ENCODE measurements around the gene ALG9. TPM values are rescaled to one million over a fixed set of nuclear protein-coding genes. Genes with fewer than 3 reads are reported as not detected.
A peak's percentile ranks its signal among the peaks of the same experiment; 100 is the strongest.

Gene ALG9
- total and polyA plus RNA-seq, 10 donors = 9.0 to 57.5 (median 27.0) TPM

GRCh38 chr11:111807076-111807475 is 64.3 kb downstream of the ALG9 start:
- Histone ChIP-seq H3K27me3 (replicated peaks in 1 of 7) (no peaks in the 10 kb centered on the region), H3K36me3 (peaks cover 0 to 86% (median 30%) of the 10 kb centered on the region in 6 donors), H3K4me3 (no peak overlapping the region), H3K9me3 (no peaks in the 10 kb centered on the region), H3K27ac (no peak overlapping the region), H3K4me1 (no peaks in the 10 kb centered on the region)
- WGBS, 5 donors = 89 to 100% (median 100%) methylated on average over 1 of the region's 1 CpG
- intact Hi-C loops (cut with DNase I; ENCODE audit: low total_unique reads) = no loop called here
- TF ChIP-seq POLR2AphosphoS5 (IDR thresholded peaks at IDR 0.05) = no peak
- no peak for TF ChIP-seq CTCF (IDR thresholded peaks at IDR 0.05 in 8 of 11, conservative IDR thresholded peaks at IDR 0.05 in 3 of 11)
- DNase-seq = no peak

DNA sequence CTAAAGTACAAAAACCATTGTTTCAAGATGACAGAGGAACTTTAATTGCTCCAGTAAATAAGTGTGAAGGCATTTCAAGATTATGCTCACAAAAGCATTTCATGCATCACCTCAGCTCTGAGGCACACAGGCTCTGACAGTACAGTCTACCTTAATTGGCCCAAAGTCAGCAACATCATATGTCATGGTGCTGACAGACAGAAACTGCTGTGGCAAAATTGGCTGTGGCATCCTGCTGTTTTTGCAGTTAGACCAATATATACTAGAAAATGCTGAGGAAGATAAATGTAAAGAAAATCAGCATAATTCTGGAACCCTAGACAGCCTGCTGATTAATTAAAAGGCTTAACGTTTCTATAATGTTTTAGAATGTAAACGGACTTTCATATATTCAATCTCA is 70.2 kb downstream of the ALG9 start:
- Histone ChIP-seq H3K4me3 (no peak overlapping the region), H3K9me3 (peaks cover 0 to 21% (median 15%) of the 10 kb centered on the region in 8 donors), H3K27ac (no peak overlapping the region), H3K36me3 (peaks cover 0 to 95% (median 21%) of the 10 kb centered on the region in 6 donors), H3K4me1 (peaks cover 0 to 7% (median 0%) of the 10 kb centered on the region in 6 donors), H3K27me3 (replicated peaks in 1 of 7) (no peaks in the 10 kb centered on the region)
- TF ChIP-seq POLR2A (IDR thresholded peaks at IDR 0.05) = no peak
- no peak for TF ChIP-seq CTCF (IDR thresholded peaks at IDR 0.05 in 8 of 11, conservative IDR thresholded peaks at IDR 0.05 in 3 of 11)
- no peak for TF ChIP-seq POLR2AphosphoS5 (IDR thresholded peaks at IDR 0.05)
- DNase-seq = no peak
- WGBS, 5 donors = 88 to 96% (median 88%) methylated on average over 2 of the region's 2 CpGs
- intact Hi-C loops (cut with DNase I; ENCODE audit: low total_unique reads) = no loop called here

DNA sequence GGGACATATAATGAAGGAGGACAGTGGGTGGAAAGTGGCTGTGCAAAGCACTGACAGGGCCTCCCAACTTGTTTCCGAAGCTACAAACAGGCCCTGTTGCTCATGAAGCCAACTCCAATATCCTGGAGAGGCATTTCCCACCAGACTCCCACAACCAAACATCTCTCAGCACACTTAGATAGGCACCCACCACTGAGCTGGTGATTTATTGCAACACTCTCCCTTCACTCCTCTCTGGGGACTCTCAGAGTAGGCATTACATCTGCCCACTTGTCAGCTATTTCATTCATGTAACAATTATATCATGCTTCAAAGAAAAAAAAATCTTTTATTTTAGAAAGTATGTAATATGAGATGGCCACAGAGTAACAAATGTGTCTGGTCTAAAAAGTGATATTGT is 73.1 kb downstream of the ALG9 start:
- Histone ChIP-seq H3K4me3 (no peak overlapping the region), H3K36me3 (peaks cover 0 to 80% (median 9%) of the 10 kb centered on the region in 6 donors), H3K27ac (no peak overlapping the region), H3K4me1 (peaks cover 0 to 7% (median 0%) of the 10 kb centered on the region in 6 donors), H3K27me3 (replicated peaks in 1 of 7) (no peaks in the 10 kb centered on the region), H3K9me3 (peaks cover 0 to 21% (median 15%) of the 10 kb centered on the region in 8 donors)
- DNase-seq = no peak
- intact Hi-C loops (cut with DNase I; ENCODE audit: low total_unique reads) = no loop called here
- 91 to 100% (median 94%) methylated on average over 1 of the region's 1 CpG for WGBS, 5 donors
- TF ChIP-seq POLR2A (IDR thresholded peaks at IDR 0.05) = no peak

- peaks cover 0 to 74% (median 9%) of the 10 kb centered on the region in 6 donors for H3K36me3 ChIP-seq
- no peaks in the 10 kb centered on the region for H3K27me3 ChIP-seq (replicated peaks in 1 of 7)
- H3K4me1 ChIP-seq = peaks cover 0 to 7% (median 0%) of the 10 kb centered on the region in 6 donors
- WGBS, 5 donors = 96 to 100% (median 97%) methylated on average over 2 of the region's 2 CpGs
- intact Hi-C loops (cut with DNase I; ENCODE audit: low total_unique reads) = no loop called here
- no peak for DNase-seq
- H3K27ac ChIP-seq = peak overlapping the region in 1 of 8 donors; percentile 57
- TF ChIP-seq POLR2AphosphoS5 (IDR thresholded peaks at IDR 0.05) (no peak), CTCF (IDR thresholded peaks at IDR 0.05 in 8 of 11, conservative IDR thresholded peaks at IDR 0.05 in 3 of 11) (no peak), POLR2A (IDR thresholded peaks at IDR 0.05) (no peak)
- H3K4me3 ChIP-seq = no peak overlapping the region
- peaks cover 0 to 21% (median 15%) of the 10 kb centered on the region in 8 donors for H3K9me3 ChIP-seq
These were observed 74.2 kb downstream of the ALG9 start for GRCh38 chr11:111797145-111797581.

Data from spleen (tissue), 11 donors.